Lower leg skin (tissue), 4 donors: ENCODE results near the gene FRY. TPM values are rescaled to one million over a fixed set of nuclear protein-coding genes. Genes with fewer than 3 reads are reported as not detected.
A peak's percentile ranks its signal among the peaks of the same experiment; 100 is the strongest.

ENCODE experiments used
- DNase-seq, 2 donors: peaks; one replicate each; pipeline ENCODE4 v3.0.0-alpha.2; 2019; ENCODE audit warnings: low spot score in 2 of 2
- H3K4me3 ChIP-seq: fragments of 200-600 bp; sonication (generic); 2 replicates; pipeline ENCODE4 v1.5.1; 2017; ENCODE audit warnings: mild to moderate bottlenecking, low read depth; ENCODE audit not compliant: poor library complexity, severe bottlenecking
- POLR2A ChIP-seq, 2 donors: fragments of 450-650 bp; IDR thresholded peaks; one replicate each; pipeline ENCODE4 v1.6.1; 2016 to 2017; ENCODE audit warnings: antibody characterized with exemption in 2 of 2, mild to moderate bottlenecking in 1 of 2, moderate library complexity in 1 of 2
- WGBS, 2 donors: methylation state at CpG; one replicate each; pipeline ENCODE4 v1.1.5; 2018; 5-methylcytosine and 5-hydroxymethylcytosine counted together
- intact Hi-C: fragments of 100-400 bp; cut with DNase I; formaldehyde crosslinking; loops from one replicate; pipeline ENCODE4 v1.15.0; 2023; ENCODE audit warnings: low total_unique reads
- total RNA-seq, 4 donors: library from RNA; depleted of rRNA; stranded (reverse); fragments of >200 nt; gene quantifications; one replicate each; pipeline ENCODE4 v1.1.0, GENCODE V29; 2016
- TF ChIP-seq, protein P1 (sequence below), 3 donors: fragments of 450-650 bp; IDR thresholded peaks; one replicate each; pipeline ENCODE4 v1.5.1; 2016; ENCODE audit warnings: antibody characterized with exemption in 3 of 3, mild to moderate bottlenecking in 3 of 3, moderate library complexity in 2 of 3

The FRY gene
- total RNA-seq, 4 donors from 2014 or later = 24.9 to 39.6 (median 35.9) TPM

DNA sequence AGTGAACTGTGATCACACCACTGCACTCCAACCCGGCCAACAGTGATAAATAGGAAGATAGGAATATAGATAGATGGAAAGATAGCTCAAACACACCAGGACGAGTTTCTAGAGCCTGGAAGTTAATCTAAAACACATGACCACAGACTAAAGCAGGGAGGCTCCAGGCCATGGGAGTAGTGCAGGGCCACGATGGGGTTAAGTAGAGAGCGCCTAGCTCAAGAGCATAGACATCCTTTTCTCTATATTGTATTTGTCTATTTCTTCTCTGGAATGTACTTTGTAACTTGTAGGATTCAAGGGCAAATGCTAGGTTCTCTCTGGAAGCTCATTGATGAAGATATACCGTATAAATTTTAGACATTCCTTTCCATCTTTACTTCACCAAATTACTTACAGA, 214.0 kb downstream of the FRY start:
- TF ChIP-seq, protein P1, sequence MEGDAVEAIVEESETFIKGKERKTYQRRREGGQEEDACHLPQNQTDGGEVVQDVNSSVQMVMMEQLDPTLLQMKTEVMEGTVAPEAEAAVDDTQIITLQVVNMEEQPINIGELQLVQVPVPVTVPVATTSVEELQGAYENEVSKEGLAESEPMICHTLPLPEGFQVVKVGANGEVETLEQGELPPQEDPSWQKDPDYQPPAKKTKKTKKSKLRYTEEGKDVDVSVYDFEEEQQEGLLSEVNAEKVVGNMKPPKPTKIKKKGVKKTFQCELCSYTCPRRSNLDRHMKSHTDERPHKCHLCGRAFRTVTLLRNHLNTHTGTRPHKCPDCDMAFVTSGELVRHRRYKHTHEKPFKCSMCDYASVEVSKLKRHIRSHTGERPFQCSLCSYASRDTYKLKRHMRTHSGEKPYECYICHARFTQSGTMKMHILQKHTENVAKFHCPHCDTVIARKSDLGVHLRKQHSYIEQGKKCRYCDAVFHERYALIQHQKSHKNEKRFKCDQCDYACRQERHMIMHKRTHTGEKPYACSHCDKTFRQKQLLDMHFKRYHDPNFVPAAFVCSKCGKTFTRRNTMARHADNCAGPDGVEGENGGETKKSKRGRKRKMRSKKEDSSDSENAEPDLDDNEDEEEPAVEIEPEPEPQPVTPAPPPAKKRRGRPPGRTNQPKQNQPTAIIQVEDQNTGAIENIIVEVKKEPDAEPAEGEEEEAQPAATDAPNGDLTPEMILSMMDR (IDR thresholded peaks at IDR 0.05) = no peak
- TF ChIP-seq POLR2A (IDR thresholded peaks at IDR 0.05) = no peak
- no peak for DNase-seq
- intact Hi-C loops = no loop called here
- H3K4me3 ChIP-seq = no peak overlapping the region
- WGBS, 2 donors = 73 to 75% methylated on average over 5 of the region's 5 CpGs

GRCh38 chr13:32246468-32246867, 214.9 kb downstream of the FRY start:
- WGBS, 2 donors = 62 to 66% methylated on average over 2 of the region's 2 CpGs
- intact Hi-C loops = no loop called here
- TF ChIP-seq, protein P1 (IDR thresholded peaks at IDR 0.05) = no peak
- no peak for TF ChIP-seq POLR2A (IDR thresholded peaks at IDR 0.05)
- H3K4me3 ChIP-seq = no peak overlapping the region
- DNase-seq = peak; percentile 32 to 87

DNA sequence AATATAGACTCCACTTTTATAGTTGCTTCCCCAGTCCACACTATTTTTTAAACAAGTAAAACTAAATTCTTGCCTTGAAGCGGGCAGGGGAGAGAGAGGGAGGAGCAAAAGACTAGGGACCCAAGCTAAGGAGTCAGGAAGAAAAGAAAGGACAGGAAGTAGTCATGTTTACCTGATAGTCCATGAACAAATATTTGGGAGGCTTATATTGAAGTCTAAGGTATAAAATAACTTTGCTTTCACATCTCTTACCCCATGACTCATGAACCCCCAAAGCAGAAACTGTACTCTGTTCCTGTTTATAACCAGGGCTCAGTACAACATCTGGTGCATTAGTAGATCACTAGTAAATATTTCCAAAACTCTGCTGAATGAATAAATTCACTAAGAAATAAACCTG, 216.3 kb downstream of the FRY start:
- intact Hi-C loops = no loop called here
- DNase-seq = no peak
- H3K4me3 ChIP-seq = no peak overlapping the region
- WGBS, 2 donors = 0 to 70% methylated on average over 1 of the region's 1 CpG
- TF ChIP-seq, protein P1 (IDR thresholded peaks at IDR 0.05) = no peak

DNA sequence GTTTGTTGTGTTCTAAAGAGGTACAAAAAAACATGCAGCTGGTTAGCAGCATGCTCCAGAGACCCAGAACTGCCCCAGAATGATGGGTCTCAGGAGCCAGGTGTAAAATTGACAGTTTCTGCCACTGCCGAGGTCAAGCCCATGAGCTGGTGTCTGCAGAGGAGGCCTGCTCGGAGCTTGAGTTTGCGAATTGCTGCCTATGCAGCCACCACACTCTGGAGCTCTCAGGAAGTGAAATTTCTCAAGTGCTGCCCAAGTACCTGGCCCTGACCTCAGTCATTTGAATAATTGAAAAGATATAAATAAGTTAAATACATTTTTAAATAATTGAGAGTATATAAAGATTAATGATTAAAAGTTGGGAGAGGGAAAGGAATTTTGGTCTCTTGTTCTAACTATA, 217.2 kb downstream of the FRY start:
- TF ChIP-seq, protein P1 (IDR thresholded peaks at IDR 0.05) = no peak
- TF ChIP-seq POLR2A (IDR thresholded peaks at IDR 0.05) = no peak
- intact Hi-C loops = no loop called here
- H3K4me3 ChIP-seq = no peak overlapping the region
- 83 to 96% methylated on average over 3 of the region's 3 CpGs for WGBS, 2 donors
- no peak for DNase-seq

DNA sequence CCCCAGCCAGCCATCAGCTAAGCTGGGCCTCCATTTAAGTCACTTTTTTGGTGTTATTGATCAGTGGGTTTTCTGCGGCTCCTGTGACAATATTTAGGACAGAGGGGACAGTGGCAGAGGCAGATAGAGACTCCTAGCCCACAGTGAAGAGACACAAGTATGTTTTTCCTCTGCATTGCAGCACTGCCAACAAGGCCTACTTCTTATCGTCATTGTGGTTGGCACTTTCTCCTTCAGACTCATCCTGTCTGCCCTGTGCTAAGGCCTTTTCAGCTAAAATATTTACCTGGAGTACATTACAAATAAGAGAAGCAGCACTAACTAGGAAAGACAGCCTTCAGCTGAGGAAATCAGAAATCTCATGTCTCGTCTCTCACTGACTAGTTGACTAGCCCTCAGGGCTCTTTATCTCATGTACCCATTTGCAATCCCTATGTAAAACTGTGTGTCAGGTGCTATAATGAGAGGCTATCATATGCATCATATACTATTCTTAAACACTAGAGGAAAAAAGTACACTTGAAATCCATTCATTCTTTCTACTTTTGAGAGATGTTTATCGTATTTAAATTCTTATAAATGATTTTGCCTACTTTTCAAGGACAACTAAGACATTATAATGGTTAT, 221.4 kb downstream of the FRY start:
- DNase-seq = no peak
- 82% methylated on average over 4 of the region's 4 CpGs for WGBS, 2 donors
- intact Hi-C loops = no loop called here
- H3K4me3 ChIP-seq = no peak overlapping the region
- no peak for TF ChIP-seq POLR2A (IDR thresholded peaks at IDR 0.05)
- TF ChIP-seq, protein P1 (IDR thresholded peaks at IDR 0.05) = no peak

DNA sequence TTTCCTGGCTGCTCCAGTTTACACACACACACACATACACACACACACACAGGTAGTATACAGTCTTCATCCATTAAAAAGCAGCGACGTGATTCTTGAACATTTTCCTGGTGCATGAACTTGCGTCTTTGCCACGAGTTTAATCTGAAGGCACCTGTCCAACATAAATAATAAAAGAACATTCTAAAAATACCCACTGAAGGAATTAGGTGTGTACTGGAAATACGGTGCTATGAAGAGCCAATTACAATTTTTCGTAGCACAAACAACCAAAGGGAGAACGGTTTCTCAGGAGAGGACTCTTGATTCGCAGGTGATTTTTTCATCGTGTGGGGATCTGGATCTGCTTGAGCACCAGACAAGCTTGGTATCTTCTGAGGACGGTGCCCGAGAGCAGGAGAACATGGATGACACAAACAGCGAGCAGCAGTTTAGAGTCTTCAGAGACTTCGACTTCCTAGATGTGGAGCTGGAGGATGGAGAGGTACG, 222.4 kb downstream of the FRY start:
- intact Hi-C loops = no loop called here
- H3K4me3 ChIP-seq = no peak overlapping the region
- TF ChIP-seq, protein P1 (IDR thresholded peaks at IDR 0.05) = no peak
- TF ChIP-seq POLR2A (IDR thresholded peaks at IDR 0.05) = no peak
- 40 to 46% methylated on average over 14 of the region's 14 CpGs for WGBS, 2 donors
- peak in 1 of 2 donors; percentile 23 for DNase-seq
